HG03045 (cell line): Measurements from ENCODE around the gene DHX57.
"Not testable (repeated sequence)": the region's sequence is repeated elsewhere in the genome, so short reads cannot be mapped to it uniquely, and the experiment has no call there.

Source experiments
- ATAC-seq: cut with Tn5 transposase; IDR thresholded peaks from one replicate; pipeline ENCODE4 v1.9.1; 2021; ENCODE audit warnings: mild to moderate bottlenecking, moderate library complexity; ENCODE audit not compliant: unreplicated experiment

The DHX57 gene

GRCh38 chr2:38873763-38874162, 2.0 kb downstream of the DHX57 start:
- ATAC-seq = no peak

GRCh38 chr2:38871432-38871831, 4.3 kb downstream of the DHX57 start:
- no peak for ATAC-seq

GRCh38 chr2:38866773-38867443, 8.8 kb downstream of the DHX57 start:
- ATAC-seq = no peak

GRCh38 chr2:38863061-38863695, 12.6 kb downstream of the DHX57 start:
- no peak for ATAC-seq

- ATAC-seq = no peak
Observed at GRCh38 chr2:38862476-38862875, 13.3 kb downstream of the DHX57 start.

- ATAC-seq = no peak
Observed at GRCh38 chr2:38856165-38856564, 19.6 kb downstream of the DHX57 start.

- peak; percentile 73 for ATAC-seq
Observed at GRCh38 chr2:38850045-38850444, 25.7 kb downstream of the DHX57 start.

- ATAC-seq = no peak
Observed at GRCh38 chr2:38836791-38837190, 38.9 kb downstream of the DHX57 start.

- peak; percentile 83 for ATAC-seq
Observed at GRCh38 chr2:38835990-38836389, 39.7 kb downstream of the DHX57 start.

GRCh38 chr2:38835015-38835601, 40.6 kb downstream of the DHX57 start:
- ATAC-seq = no peak

- no peak for ATAC-seq
Observed at GRCh38 chr2:38830526-38831159, 45.1 kb downstream of the DHX57 start.

- no peak for ATAC-seq
Observed at GRCh38 chr2:38829971-38830370, 45.8 kb downstream of the DHX57 start.

GRCh38 chr2:38828460-38828859, 47.3 kb downstream of the DHX57 start:
- no peak for ATAC-seq

- not testable (repeated sequence) for ATAC-seq
Observed at GRCh38 chr2:38827539-38828145, 48.1 kb downstream of the DHX57 start.

- ATAC-seq = no peak
Observed at GRCh38 chr2:38825956-38826355, 49.8 kb downstream of the DHX57 start.

GRCh38 chr2:38824906-38825305, 50.8 kb downstream of the DHX57 start:
- ATAC-seq = no peak

GRCh38 chr2:38823386-38823785, 52.3 kb downstream of the DHX57 start:
- ATAC-seq = no peak

- ATAC-seq = no peak
Observed at GRCh38 chr2:38818565-38818964, 57.2 kb downstream of the DHX57 start.

GRCh38 chr2:38815936-38816335, 59.8 kb downstream of the DHX57 start:
- no peak for ATAC-seq

GRCh38 chr2:38810488-38810887, 65.2 kb downstream of the DHX57 start:
- no peak for ATAC-seq

GRCh38 chr2:38808677-38809076, 67.1 kb downstream of the DHX57 start:
- no peak for ATAC-seq

GRCh38 chr2:38806733-38807059, 69.0 kb downstream of the DHX57 start:
- no peak for ATAC-seq
